Neural progenitor cell (in vitro differentiated cells): ENCODE results near the gene FLAD1. TPM values are rescaled to one million over a fixed set of nuclear protein-coding genes. Genes with fewer than 3 reads are reported as not detected.
A peak's percentile ranks its signal among the peaks of the same experiment; 100 is the strongest.

Experiments used
- DNase-seq: peaks from one replicate; pipeline ENCODE4 v3.0.0-alpha.2; 2016; ENCODE audit warnings: low spot score
- H2AFZ ChIP-seq: fragments of 200-600 bp; sonication (generic); replicated peaks from 2 replicates; pipeline ENCODE4 v1.6.1; 2016; ENCODE audit warnings: antibody characterized with exemption
- H3F3A ChIP-seq: fragments of 200-600 bp; sonication (generic); 2 replicates; pipeline ENCODE4 v1.6.1; 2016; ENCODE audit warnings: antibody characterized with exemption, low read depth
- H3K27ac ChIP-seq: fragments of 200-600 bp; sonication (generic); 2 replicates; pipeline ENCODE4 v1.5.1; 2016; ENCODE audit warnings: mild to moderate bottlenecking
- H3K27me3 ChIP-seq: fragments of 200-600 bp; sonication (generic); 2 replicates; pipeline ENCODE4 v1.6.1; 2016; ENCODE audit warnings: mild to moderate bottlenecking, moderate library complexity
- H3K36me3 ChIP-seq: fragments of 200-600 bp; sonication (generic); 2 replicates; pipeline ENCODE4 v1.5.1; 2016
- H3K4me1 ChIP-seq: fragments of 200-600 bp; sonication (generic); 2 replicates; pipeline ENCODE4 v1.6.1; 2016; ENCODE audit warnings: mixed run types
- H3K4me2 ChIP-seq: fragments of 200-600 bp; sonication (generic); 2 replicates; pipeline ENCODE4 v1.6.1; 2016
- H3K4me3 ChIP-seq: fragments of 200-600 bp; sonication (generic); 2 replicates; pipeline ENCODE4 v1.5.1; 2016
- H3K79me2 ChIP-seq: fragments of 200-600 bp; sonication (generic); 2 replicates; pipeline ENCODE4 v1.6.1; 2016; ENCODE audit warnings: low read depth
- H3K9ac ChIP-seq: fragments of 200-600 bp; sonication (generic); 2 replicates; pipeline ENCODE4 v1.6.1; 2016
- H3K9me3 ChIP-seq: fragments of 200-600 bp; sonication (generic); 2 replicates; pipeline ENCODE4 v1.5.1; 2016; ENCODE audit warnings: low read depth
- H4K20me1 ChIP-seq: fragments of 200-600 bp; sonication (generic); 2 replicates; pipeline ENCODE4 v1.6.1; 2016; ENCODE audit warnings: low read depth
- H3K27ac Mint-ChIP-seq: 3 replicates; pipeline ENCODE4 v1.8.0; 2021; ENCODE audit warnings: mixed read lengths
- H3K27me3 Mint-ChIP-seq: 2 replicates; pipeline ENCODE4 v1.8.0; 2022; ENCODE audit warnings: low read depth, mild to moderate bottlenecking, inconsistent platforms, moderate library complexity, mixed read lengths; ENCODE audit not compliant: insufficient read depth
- H3K36me3 Mint-ChIP-seq: 3 replicates; pipeline ENCODE4 v1.8.0; 2021; ENCODE audit warnings: mixed read lengths
- H3K4me1 Mint-ChIP-seq: 3 replicates; pipeline ENCODE4 v1.8.0; 2021; ENCODE audit warnings: mixed read lengths
- H3K4me3 Mint-ChIP-seq: 3 replicates; pipeline ENCODE4 v1.8.0; 2021; ENCODE audit warnings: mild to moderate bottlenecking, moderate library complexity, mixed read lengths
- H3K9me3 Mint-ChIP-seq: 3 replicates; pipeline ENCODE4 v1.8.0; 2020; ENCODE audit warnings: mixed read lengths
- EZH2 ChIP-seq: fragments of 200-600 bp; sonication (generic); IDR thresholded peaks from 2 replicates; pipeline ENCODE4 v1.6.1; 2017; ENCODE audit warnings: antibody characterized with exemption, mild to moderate bottlenecking, moderate library complexity
- EZH2phosphoT487 ChIP-seq: fragments of 200-600 bp; sonication (generic); IDR thresholded peaks from 2 replicates; pipeline ENCODE4 v1.6.1; 2017; ENCODE audit warnings: antibody characterized with exemption
- total RNA-seq: library from RNA; depleted of rRNA; stranded (reverse); fragments of >200 nt; gene quantifications from 2 replicates; pipeline ENCODE4 v1.2.3, GENCODE V29; 2015; ENCODE audit warnings: low replicate concordance
- TF ChIP-seq, protein P1 (sequence below): fragments of 200-600 bp; sonication (generic); IDR thresholded peaks from 2 replicates; pipeline ENCODE4 v1.5.1; 2017; ENCODE audit warnings: antibody characterized with exemption, mild to moderate bottlenecking

The FLAD1 gene
- total RNA-seq, 1 donor from 2014 or later: 19.3 TPM

DNA sequence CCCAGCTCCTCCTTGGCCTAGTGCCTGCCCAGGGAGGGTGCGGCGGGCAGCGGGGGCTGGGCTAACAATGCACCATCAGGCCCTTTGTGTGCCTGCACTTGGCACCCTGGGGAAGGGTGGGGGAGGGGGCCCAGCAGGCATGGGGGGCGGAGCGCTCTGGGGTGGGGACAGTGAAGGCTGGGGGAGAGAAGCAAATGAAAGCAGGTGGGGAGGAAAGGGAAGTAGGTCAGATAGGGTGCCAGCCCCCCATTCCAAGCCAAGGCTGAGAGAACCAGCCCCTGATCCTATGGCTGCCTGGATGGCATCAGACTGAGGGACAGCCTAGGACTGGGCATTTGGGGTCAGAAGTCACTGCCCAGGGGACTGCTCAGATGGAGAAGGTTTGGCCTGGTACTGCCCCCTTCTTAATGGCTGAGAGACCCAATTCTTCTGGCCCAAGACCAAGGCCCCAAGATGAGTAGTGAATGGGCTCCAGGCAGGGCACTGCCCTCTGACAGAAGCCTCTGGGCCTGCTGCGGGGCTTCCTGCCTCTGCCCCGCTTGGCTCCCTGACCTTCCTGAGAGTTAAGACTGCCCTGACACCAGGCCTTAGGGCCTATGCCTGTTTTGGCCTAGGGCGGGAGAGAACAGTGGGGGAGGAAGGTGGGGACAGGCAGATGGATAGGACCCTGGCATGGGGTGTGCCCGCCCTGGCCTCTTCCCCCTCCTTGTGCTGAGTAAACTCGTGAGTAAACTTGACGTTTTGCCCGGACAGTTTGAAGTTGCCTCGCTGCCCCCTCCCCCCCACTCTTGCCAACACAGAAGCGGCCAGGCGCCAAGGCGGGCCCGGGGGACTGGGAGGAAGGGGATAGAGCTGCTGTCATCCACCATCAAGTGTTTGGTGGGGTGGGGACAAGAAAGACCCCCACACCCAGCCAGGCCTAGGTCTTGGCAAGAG is 22.2 kb downstream of the FLAD1 start:
- Histone ChIP-seq H3K4me1 (peaks cover 25% of the 10 kb centered on the region), H2AFZ (no peak overlapping the region), H3K9ac (no peak overlapping the region), H3K79me2 (peaks cover 42% of the 10 kb centered on the region), H3K27ac (no peak overlapping the region), H3K27me3 (no peaks in the 10 kb centered on the region), H3K4me2 (peak overlapping the region; percentile 98), H4K20me1 (no peaks in the 10 kb centered on the region), H3K9me3 (no peaks in the 10 kb centered on the region), H3K36me3 (no peaks in the 10 kb centered on the region), H3F3A (peaks cover 21% of the 10 kb centered on the region), H3K4me3 (no peak overlapping the region)
- no peak overlapping the region for H3K27ac Mint-ChIP-seq
- peaks cover 5% of the 10 kb centered on the region for H3K27me3 Mint-ChIP-seq
- H3K9me3 Mint-ChIP-seq: peaks cover 2% of the 10 kb centered on the region
- peak overlapping the region; percentile 53 for H3K4me3 Mint-ChIP-seq
- TF ChIP-seq, protein P1, sequence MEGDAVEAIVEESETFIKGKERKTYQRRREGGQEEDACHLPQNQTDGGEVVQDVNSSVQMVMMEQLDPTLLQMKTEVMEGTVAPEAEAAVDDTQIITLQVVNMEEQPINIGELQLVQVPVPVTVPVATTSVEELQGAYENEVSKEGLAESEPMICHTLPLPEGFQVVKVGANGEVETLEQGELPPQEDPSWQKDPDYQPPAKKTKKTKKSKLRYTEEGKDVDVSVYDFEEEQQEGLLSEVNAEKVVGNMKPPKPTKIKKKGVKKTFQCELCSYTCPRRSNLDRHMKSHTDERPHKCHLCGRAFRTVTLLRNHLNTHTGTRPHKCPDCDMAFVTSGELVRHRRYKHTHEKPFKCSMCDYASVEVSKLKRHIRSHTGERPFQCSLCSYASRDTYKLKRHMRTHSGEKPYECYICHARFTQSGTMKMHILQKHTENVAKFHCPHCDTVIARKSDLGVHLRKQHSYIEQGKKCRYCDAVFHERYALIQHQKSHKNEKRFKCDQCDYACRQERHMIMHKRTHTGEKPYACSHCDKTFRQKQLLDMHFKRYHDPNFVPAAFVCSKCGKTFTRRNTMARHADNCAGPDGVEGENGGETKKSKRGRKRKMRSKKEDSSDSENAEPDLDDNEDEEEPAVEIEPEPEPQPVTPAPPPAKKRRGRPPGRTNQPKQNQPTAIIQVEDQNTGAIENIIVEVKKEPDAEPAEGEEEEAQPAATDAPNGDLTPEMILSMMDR: no peak
- TF ChIP-seq EZH2phosphoT487 (no peak), EZH2 (no peak)
- no peaks in the 10 kb centered on the region for H3K36me3 Mint-ChIP-seq
- no peak for DNase-seq
- H3K4me1 Mint-ChIP-seq: peaks cover 15% of the 10 kb centered on the region

DNA sequence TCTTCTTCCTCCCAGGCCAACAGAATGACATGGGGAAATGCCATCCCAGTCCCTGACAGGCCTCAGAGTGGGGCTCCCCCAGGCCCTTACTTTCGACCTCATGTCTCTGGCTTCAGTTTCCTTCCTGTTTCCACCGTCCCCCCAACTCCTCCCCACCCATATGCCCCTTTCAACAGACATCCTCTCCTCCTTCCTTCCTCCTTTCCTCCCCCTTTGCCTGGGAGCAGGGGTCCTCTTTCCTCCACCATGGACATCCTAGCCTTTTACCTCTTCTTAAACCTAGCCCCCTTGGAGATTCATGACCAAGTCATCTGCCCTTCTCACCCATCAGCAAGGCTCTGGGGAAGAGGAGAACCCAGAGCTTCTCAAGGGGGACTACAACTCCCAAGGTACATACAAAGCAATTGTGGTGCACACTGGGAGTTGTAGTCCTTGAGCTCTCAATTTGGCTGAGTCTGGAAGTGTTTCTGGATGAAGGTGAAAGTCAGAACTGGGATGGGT is 23.5 kb downstream of the FLAD1 start:
- peak overlapping the region; percentile 62 for H3K27ac Mint-ChIP-seq
- H3K27me3 ChIP-seq: no peaks in the 10 kb centered on the region
- no peaks in the 10 kb centered on the region for H3K36me3 Mint-ChIP-seq
- H3K27ac ChIP-seq: no peak overlapping the region
- peaks cover 42% of the 10 kb centered on the region for H3K79me2 ChIP-seq
- peak; percentile 57 for DNase-seq
- H3K27me3 Mint-ChIP-seq: peaks cover 5% of the 10 kb centered on the region
- no peaks in the 10 kb centered on the region for H3K9me3 ChIP-seq
- H2AFZ ChIP-seq: no peak overlapping the region
- H3K36me3 ChIP-seq: no peaks in the 10 kb centered on the region
- TF ChIP-seq, protein P1: no peak
- TF ChIP-seq EZH2: no peak
- TF ChIP-seq EZH2phosphoT487: no peak
- no peak overlapping the region for H3K9ac ChIP-seq
- H3K9me3 Mint-ChIP-seq: peaks cover 2% of the 10 kb centered on the region
- peaks cover 38% of the 10 kb centered on the region for H3K4me1 ChIP-seq
- H3K4me1 Mint-ChIP-seq: peaks cover 19% of the 10 kb centered on the region
- peaks cover 20% of the 10 kb centered on the region for H3F3A ChIP-seq
- no peaks in the 10 kb centered on the region for H4K20me1 ChIP-seq
- H3K4me2 ChIP-seq: no peak overlapping the region
- no peak overlapping the region for H3K4me3 Mint-ChIP-seq
- H3K4me3 ChIP-seq: no peak overlapping the region

DNA sequence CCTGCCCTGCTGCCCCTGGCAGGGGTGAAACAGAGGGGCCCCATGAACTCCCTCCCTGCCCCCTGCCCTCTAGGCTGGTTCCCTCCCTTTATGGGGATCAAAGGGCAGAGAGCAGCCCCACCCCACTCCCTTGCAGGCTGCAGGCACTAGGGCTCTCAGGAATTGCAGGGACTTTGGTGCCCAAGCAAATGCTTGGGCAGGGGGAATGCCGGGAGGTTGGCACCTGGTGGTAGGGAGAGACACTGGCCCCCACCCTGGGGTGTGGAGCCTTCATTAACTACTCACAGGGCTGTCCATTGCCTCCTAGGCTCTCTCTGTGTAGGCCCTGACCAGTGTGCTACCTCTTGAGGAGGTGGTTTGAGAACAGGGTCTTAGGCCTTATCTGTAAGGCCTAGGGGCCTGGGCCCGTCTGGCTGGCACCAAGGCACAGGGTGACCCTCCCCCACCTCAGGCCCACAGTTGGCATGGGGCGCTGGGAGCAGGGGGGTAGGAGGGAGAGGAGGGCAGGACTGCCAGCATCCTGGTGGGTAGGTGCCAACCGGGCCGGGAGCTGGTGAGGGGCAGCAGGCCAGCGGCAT is 24.2 kb downstream of the FLAD1 start:
- H3K9me3 Mint-ChIP-seq: peaks cover 2% of the 10 kb centered on the region
- H3K27me3 ChIP-seq: no peaks in the 10 kb centered on the region
- no peak for DNase-seq
- H3K4me1 ChIP-seq: peaks cover 42% of the 10 kb centered on the region
- H3F3A ChIP-seq: peaks cover 19% of the 10 kb centered on the region
- H3K36me3 ChIP-seq: no peaks in the 10 kb centered on the region
- peaks cover 5% of the 10 kb centered on the region for H3K27me3 Mint-ChIP-seq
- H3K36me3 Mint-ChIP-seq: no peaks in the 10 kb centered on the region
- no peak overlapping the region for H3K9ac ChIP-seq
- no peak overlapping the region for H3K4me2 ChIP-seq
- no peak overlapping the region for H3K4me3 ChIP-seq
- H3K27ac ChIP-seq: no peak overlapping the region
- peaks cover 23% of the 10 kb centered on the region for H3K4me1 Mint-ChIP-seq
- H3K27ac Mint-ChIP-seq: no peak overlapping the region
- no peaks in the 10 kb centered on the region for H3K9me3 ChIP-seq
- H2AFZ ChIP-seq: no peak overlapping the region
- TF ChIP-seq, protein P1: no peak
- TF ChIP-seq EZH2 (no peak), EZH2phosphoT487 (no peak)
- no peaks in the 10 kb centered on the region for H4K20me1 ChIP-seq
- H3K4me3 Mint-ChIP-seq: no peak overlapping the region
- H3K79me2 ChIP-seq: peaks cover 42% of the 10 kb centered on the region
